COLO668 (cell line): Measurements from ENCODE around the gene GAREM1.
A peak's percentile ranks its signal among the peaks of the same experiment; 100 is the strongest.
"Not testable (repeated sequence)": the region's sequence is repeated elsewhere in the genome, so short reads cannot be mapped to it uniquely, and the experiment has no call there.

Experiments
- DNase-seq: peaks from one replicate; lab custom pipeline; 2025; ENCODE audit not compliant: unreplicated experiment; lab: John Stamatoyannopoulos, UW

The GAREM1 gene

DNA sequence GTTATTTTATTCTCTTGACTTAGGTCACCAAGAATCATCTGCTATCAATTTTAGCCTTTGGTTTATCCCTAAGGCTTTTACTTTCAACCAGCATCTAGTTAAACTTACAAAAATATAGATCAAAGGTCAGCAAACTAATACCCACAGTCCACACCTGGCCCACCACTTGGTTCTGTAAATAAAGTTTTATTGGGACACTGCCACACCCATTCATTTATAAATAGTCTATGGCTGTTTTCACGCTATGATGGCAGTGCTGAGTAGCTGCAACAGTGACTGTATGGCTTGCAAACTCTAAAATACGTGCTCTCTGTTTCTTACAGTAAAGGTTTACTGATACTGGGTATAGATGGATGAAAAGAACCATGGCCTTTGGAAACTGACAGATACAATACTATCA lies 173.8 kb downstream of the GAREM1 start:
- DNase-seq, result no peak

DNA sequence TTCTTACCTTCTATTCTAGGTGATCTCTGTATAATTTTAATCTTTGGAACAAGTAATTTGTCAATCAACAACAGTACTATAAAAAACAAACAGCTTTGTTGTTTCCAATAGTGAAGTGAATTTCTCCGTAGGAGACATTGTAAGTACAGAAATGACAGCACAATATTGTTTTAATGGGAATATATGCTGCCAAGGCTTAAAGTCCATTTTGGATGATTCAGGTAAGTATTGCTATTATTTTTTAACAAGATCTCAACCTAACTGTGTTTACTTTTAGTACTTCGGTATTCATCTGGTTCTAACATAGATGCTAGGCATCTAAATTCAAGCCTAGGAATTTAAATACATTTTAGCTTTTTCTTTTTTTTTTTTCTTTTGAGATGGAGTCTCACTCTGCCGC lies 175.1 kb downstream of the GAREM1 start:
- DNase-seq, result no peak

DNA sequence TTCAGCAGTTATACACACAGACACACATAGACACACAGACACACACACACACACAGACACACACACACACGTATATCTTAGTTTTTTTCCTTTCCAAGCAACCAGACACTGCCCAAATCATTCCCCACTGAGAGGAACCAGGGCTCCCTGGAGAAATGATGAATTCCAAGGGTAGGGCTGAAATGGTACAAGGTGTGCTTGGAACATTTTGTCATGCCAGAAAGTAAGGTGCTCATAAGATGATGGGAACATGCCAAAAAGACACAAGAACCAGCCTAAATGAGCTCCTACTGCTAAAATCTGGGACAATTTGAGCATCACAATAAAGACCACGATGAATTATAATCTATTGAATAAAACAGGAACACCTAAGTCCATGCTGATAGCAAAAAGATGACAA lies 177.6 kb downstream of the GAREM1 start:
- DNase-seq, result no peak

DNA sequence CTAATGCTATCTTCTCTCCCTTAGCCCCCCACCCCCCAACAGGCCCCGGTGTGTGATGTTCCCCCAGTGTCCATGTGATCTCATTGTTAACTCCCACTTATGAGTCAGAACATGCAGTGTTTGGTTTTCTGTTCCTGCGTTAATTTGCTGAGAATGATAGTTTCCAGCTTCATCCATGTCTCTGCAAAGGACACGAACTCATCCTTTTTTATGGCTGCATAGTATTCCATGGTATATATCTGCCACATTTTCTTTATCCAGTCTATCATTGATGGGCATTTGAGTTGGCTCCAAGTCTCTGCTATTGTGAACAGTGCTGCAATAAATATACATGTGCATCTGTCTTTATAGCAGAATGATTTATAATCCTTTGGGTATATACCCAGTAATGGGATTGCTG lies 179.1 kb downstream of the GAREM1 start:
- DNase-seq, result not testable (repeated sequence)

DNA sequence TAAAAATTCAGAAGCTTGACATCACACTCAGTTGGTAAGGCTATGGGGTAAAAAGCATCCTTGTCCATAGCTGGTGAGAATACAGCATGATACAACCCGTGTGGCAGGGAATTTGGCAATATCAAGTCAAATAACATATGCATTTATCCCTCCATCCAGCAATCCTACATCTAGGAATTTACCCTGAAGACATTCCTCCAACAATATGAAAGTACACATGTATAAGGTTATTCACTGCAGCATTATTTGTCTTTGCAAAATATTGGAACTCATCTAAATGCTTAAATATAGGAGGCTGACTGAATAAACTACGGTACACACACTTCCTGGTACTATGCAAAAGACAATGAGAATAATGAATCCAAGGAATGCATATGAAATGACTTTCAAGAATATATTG lies 179.9 kb downstream of the GAREM1 start:
- no peak for DNase-seq

DNA sequence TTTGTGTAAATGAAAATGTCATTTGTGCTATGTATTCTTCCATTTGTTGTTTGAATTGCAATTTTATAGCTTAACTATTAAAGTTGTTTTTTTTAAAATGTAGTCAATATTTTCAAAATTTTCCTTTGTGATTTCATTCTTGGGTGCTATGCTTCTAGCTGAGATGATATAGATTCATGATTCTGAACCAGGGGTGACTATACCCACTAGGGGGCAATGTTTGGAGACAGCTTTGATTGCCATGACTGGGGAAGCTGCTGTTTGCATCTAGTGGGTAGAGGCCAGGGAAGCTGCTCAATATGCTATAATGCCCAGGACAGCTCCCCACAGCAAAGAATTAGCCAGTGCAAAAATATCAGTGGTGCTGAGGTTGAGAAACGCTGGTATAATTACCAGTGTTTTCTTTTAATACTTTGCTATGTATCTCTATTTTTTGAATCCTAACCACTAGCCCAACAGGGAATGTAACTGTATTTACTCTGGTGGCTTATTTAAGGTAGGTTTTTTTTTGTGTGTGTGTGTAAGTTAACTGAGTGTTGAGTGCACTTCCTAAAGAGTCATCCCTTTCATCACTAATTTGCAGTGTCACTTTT lies 181.1 kb downstream of the GAREM1 start:
- peak; percentile 73 for DNase-seq

DNA sequence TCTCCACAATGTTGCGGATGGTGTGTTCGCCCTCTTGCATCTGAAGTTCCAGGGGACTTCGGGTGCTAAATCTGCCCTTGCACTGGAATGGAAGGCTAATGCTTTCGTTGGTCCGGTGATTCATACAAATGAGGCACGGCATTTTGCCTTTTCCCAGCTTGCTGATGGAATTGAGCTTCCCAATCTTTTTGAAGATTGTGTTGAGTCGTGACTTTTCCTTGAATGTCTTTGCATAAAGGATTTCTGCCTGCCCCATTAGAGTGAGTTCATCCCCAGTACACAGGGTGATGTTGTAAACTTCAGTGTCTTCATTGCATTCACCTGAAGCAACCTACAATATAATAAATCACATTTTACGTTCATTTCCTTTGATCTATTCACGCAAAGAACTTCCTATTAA lies 182.8 kb downstream of the GAREM1 start:
- DNase-seq, result no peak

DNA sequence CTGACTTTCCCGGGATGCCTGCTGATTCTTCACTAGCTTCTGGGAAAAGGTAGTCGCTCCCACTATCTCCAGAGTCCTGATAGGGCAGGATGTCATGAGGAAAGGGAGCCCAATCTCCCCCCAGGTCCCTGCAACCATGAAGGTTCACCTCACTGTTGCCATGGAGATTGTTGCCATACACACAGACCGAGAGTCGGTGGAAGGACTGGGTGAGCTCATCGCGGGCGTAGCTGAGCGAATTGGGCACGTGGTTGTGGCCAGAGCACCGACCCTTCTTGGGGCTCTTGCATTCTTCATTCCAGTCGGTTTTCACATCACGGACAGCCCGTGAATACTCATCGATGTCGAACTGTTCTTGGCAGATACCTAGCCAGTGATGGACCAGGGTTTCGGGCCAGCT lies 183.4 kb downstream of the GAREM1 start:
- no peak for DNase-seq

DNA sequence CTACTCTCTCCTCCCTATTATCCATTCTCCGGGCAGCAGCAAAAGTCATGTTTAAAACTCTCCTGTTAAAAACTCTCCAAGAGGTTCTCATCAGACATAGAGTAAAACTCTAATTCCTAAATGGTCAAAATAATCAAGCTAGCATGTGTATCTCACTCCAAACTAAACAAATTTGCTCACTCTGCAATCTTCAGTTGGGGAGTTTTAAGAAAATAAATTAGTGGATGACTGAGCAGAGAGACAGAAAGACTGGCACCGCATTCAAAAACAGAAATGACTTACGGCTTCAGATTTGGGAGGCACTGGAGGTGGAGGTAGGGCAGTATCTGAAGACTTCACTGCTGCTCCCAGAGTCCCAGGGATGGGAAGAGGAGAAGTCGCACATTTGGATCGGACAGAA lies 183.9 kb downstream of the GAREM1 start:
- DNase-seq, result no peak

DNA sequence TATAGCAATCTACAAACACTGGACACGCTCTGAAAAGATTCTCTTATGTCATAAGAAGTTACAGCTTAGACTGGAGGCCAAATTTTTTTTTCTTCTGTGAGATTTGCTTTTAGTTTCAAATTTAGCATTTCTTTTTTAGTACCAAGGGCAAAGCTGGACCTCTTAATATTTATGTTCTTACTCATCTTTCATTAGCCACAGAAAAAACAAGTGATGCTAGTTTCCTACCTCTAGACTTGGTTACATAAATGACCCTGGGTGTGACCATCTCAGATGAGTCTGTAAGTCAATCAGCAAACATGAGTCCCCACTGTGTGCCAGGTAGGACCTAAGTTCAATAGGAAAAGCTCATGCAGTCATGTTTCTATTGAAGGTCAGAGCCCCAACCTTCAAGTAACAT lies 186.4 kb downstream of the GAREM1 start:
- DNase-seq, result no peak

DNA sequence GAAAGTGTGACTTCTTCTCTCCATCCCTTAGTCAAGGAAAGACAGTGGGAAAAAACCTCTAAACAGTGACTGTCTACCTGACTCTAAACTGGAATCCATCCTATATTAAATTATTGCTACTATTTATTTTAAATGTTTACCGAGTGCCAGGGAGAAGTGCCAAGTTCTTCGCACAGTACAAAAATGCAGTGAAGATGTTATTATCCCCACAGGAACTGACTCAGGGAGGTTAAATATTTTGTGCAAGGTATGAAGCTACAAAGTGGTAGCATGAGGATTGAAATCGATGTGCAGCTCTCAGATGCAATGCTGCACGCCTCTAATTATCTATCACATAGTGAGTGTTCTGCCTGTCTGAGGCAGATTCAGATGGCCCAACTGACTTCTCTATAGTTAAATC lies 189.8 kb downstream of the GAREM1 start:
- DNase-seq, result no peak

DNA sequence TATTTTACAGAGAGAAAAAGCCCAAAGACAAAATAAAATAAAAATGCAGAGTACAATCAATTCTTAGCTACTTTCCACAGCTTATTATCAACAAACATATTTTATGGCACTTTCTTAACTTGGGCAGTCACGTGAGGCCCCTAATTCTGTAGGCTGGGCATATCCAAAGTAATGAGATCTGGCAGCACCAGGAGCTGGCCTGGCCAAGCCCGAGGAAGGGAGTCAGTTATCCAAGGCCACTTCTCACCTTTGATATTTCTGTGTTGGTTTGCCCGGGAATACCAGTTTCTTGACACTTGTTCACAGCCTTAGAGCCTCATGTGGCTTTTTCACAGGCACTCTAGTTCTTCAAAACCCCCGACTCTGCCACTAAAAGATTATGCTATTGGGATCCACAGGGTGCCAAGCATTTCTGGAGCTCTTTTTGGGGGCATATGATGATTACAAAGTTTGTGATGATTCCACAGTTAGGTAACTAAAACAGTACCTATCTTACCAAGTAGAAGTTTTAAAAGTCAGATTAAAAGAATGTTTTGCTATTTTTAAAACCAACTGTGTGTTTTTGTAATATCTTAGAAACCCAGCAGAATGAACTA lies 190.4 kb downstream of the GAREM1 start:
- DNase-seq, result no peak

DNA sequence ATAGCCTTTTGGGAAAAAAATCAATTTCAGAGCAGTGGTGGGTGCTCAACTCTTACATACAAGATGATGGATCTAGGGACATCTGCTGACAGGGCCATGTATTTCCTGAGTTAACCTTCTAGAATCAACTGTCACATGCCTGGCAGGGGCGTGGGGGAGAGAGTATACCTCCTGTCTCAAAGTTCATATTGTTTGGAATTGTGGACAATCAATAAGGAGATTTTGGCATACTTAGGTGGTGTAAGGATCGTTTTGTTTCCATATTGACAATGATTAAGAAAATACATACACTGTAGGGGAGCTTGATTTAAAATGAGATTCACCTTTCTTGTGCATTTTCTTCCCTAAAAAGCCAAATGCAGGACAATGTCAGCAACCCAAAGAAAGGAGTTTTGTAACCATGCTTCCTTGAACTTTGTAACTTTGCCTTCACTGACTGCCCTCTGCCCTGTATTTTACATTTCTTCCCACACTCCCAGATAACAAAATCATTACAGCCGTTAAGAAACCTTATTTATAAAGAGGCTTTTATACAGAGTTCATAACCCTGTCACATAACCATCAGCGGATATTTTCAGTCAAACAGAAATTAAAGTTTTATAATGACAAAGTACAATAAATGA lies 192.4 kb downstream of the GAREM1 start:
- DNase-seq, result no peak

DNA sequence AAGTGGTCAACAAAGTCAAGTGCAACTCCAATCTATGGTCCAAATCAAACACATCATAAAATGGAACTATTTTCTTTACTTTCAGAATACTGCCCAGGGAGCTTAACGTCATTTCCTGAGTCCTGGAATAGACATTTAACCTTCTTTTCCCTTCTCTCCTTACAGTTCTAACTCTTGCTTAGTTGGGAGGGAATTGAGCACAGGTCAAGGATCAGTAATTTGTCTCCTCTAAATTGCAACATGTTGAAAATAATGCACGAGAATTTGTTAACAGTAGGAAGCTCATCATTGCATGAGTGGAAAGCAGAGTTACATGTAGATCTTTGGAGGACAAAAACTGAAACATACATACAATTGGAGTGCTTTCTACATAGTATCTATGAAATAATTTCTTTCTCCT lies 193.1 kb downstream of the GAREM1 start:
- no peak for DNase-seq

DNA sequence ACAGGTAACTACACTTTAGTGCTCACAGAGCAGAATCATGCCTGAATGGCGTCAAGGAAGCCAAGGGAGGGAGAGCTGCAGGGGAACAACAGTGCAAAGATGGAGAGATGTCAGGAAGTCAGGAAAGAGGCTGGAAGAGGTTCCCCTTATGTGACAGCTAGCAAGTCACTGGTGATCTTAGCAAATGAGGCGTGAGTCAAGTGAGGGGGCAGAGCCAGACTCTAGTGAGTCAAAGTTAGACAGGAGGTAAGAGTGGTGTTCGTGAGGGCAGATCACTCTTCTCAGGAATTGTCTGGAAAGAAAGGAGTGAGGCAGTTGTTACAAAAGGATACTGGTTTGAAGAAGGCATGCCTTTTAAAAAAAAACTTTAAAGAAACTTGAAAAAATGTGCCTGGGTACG lies 193.8 kb downstream of the GAREM1 start:
- no peak for DNase-seq

DNA sequence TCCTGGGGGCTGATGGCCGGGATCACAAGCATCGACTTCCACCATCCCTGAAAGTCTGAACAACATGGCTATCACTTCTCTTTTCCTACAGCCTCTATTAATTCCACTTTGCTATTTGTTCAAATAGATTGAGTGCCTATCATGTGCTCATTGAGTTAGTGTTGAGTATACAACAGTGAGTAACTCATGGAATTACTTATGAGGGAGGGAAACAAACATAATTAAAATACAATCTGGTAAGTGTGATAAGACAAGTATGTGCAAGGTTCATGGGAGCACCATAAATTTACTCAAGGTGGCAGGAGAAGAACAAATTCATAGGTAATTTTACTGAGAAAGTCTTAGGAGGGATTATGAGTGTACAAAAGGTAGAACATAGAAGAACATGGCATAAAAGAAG lies 194.4 kb downstream of the GAREM1 start:
- no peak for DNase-seq

DNA sequence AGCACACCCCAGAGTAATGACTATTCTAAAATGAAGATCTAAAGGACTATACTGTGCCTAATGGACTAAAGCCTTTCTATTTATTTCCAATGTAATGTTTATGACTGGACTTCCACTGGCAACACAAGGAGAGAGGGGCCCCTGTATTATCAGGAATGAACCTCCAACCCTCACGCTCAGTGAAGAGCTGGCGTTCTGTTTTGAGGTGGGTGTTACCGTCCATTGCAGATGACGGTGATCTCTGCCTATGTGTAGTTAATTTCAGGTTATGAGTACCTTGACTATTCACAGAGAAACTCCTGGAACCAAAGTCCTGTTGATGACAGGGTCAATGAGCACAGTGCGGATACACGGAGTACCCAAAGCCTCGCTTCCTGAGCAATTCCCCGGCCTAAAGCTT lies 195.5 kb downstream of the GAREM1 start:
- DNase-seq, result no peak

DNA sequence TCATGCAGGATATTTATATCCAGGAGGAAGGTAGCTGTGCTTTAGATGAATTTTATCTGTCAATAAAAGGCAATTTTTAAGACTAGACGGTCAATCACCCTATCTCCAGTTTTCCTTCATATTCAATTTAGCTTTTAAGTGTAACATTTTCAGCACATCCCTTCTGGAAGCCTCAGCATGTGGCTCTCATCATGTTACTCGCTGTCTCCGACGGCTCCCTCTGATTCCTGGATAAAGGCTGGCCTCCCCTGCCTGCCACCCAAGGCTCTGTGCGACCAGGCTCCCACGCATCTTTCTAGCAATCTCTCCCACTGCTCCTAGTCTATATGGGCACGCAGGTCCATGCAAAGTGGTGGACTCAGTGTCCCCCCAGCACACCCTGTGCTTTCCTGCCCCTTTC lies 196.4 kb downstream of the GAREM1 start:
- no peak for DNase-seq

DNA sequence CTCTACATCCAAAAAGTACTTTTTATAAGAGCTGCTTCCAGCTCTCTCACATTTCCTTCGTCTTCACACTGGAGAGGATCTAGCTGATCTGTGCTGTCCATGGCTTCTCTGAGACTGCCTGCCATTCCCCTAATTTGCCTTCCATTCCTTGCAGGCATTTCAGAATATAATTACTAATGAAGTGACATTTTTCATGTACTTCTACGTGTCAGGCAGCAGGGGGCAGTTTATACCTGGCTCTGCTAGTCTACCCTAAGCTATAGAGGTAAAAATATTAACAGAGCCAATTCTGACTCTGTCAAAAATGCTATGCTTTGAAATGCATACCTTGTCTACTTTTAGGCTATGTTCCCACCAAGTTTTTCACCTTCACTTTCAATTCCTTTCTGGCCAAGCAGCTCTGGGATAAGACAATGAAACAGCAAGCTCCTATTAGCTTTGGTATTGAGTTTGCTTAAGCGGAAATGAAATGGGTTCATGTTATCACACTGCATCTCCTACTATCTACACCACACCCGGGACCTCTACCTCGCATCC lies 198.9 kb downstream of the GAREM1 start:
- DNase-seq, result no peak

DNA sequence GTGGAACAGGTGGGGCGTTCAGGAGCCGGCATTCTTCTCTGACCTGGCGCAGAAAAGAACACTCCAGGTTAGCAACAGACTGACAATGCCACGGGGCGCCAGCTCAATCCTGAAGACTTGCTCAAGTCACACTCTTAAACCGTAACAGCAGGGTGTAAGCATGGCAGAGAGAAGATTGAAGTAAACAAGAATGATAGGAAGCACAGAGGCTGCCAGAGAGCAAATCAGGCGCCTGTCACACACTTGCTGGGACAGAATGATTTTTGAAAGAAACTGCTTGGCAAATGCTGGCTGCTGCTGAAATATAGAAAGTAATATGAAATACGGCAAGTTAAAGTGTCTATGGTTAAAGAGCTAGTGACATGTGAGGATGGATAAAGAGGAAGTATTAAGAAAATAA lies 200.3 kb downstream of the GAREM1 start:
- DNase-seq, result no peak

DNA sequence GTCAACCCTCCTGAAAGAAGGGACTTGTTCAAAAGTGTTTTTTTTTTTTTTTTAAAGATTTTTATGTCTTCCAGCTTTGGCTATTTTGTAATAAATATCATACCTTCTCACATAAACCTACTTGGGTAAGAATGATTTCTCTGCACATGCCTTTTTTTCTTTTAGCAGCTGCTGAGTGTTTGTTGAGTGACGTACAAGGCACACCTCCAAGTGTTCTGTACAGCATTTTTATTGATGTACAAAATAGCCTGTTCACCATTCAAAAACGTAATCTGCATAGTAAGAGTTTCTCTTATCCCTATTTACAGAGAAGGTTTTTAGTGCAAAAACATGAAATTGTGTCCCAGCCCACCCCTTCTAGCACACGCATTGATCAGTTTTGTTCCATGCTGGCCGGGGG lies 203.2 kb downstream of the GAREM1 start:
- no peak for DNase-seq

DNA sequence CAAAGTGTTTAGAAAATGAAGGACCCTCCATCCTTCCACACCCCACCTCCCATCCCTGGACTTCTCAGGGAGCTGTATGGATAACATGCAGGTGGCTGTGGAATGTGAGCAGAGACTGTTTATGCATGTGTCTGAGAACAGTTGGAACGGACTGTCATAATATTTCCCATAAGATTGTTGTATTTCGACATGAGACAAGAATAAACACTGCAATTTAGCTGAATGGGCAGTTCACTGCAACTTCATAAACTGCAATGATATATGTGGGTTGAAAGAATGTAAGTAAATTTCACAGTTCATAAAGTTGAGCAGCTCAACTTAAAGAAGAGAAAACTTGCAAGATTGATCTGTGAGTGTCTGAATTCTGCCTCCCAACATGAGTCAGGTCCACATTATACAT lies 206.3 kb downstream of the GAREM1 start:
- DNase-seq, result no peak

DNA sequence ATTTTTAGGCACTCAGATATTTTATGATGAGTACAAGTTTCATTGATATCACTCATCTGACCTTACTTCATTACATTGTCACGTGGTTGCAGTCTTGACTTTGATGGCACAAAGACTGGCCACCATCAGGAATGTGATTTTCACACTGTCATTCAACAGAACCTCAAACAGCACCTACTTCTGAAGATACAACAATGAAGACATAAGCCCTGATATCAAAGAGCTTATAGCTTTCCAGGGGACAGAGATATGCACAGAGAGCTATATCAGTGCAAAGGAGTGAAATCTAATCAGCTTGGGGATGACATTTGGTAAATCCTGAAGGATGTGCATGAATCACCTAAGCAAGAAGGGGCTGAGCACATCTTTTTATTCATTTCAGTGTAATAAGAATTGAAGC lies 208.6 kb downstream of the GAREM1 start:
- no peak for DNase-seq
